Measurements from ENCODE around the gene GLA. TPM values are rescaled to one million over a fixed set of nuclear protein-coding genes. Genes with fewer than 3 reads are reported as not detected.

The GLA gene
- total RNA-seq, 1 experiment from 2014 or later, result 201 TPM

DNA sequence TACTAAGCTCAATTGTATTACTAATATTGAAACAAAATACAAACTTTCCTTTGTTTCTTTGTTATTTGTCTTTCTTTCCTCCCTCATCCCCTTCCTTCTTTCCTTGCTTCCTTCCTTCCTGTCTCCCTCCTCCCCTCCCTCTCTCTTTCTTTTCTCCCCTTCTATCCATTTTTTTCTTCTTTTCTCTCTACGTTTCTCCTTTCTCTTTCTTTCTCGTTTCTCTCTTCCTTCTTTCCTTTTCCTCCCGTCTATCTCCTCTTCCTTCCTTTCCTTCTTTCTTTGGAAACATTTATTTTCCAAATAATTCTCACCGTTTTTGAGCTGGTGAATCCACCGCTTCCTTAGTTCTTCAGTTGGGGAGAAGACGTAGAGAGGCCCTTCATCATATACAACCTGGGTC, 38.0 kb downstream of the GLA start:
- no peak for DNase-seq (ENCODE audit: low read depth, low spot score)
- in situ Hi-C loops (cut with HindIII; ENCODE audit: low pct_unique_long_range_greater_than_20kb, low sequenced_read_pairs), result no loop called here

GRCh38 chrX:101368800-101369199, 38.9 kb downstream of the GLA start:
- DNase-seq (ENCODE audit: low read depth, low spot score), result no peak
- in situ Hi-C loops (cut with HindIII; ENCODE audit: low pct_unique_long_range_greater_than_20kb, low sequenced_read_pairs), result no loop called here

GRCh38 chrX:101365301-101365795, 42.4 kb downstream of the GLA start:
- no peak for DNase-seq (ENCODE audit: low read depth, low spot score)
- in situ Hi-C loops (cut with HindIII; ENCODE audit: low pct_unique_long_range_greater_than_20kb, low sequenced_read_pairs), result no loop called here

GRCh38 chrX:101362757-101363156, 45.0 kb downstream of the GLA start:
- DNase-seq (ENCODE audit: low read depth, low spot score), result peak; percentile 22
- in situ Hi-C loops (cut with HindIII; ENCODE audit: low pct_unique_long_range_greater_than_20kb, low sequenced_read_pairs), result no loop called here

- no peak for DNase-seq (ENCODE audit: low read depth, low spot score)
- in situ Hi-C loops (cut with HindIII; ENCODE audit: low pct_unique_long_range_greater_than_20kb, low sequenced_read_pairs), result no loop called here
These were observed 45.6 kb downstream of the GLA start for GRCh38 chrX:101362116-101362515.

DNA sequence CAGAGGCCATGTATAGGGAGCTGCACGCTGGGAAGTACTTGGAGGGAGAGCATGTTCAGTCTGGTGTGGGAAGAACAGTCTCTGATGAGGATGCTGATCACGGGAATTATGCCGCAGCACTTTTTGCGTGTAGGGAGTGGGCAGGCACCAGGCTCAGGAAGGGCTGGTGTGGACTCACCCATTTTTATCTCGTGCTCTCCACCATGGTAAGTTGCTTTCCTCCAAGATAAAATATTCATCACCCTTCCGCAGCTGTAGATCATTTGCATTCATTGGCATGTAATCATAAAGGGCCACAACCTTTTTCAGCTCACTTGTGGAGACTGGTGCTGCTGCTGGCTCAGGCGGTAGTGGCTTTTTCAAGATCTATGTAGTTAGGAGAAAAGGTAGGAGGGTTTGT, 47.3 kb downstream of the GLA start:
- in situ Hi-C loops (cut with HindIII; ENCODE audit: low pct_unique_long_range_greater_than_20kb, low sequenced_read_pairs), result no loop called here
- no peak for DNase-seq (ENCODE audit: low read depth, low spot score)

GRCh38 chrX:101359966-101360365, 47.8 kb downstream of the GLA start:
- no peak for DNase-seq (ENCODE audit: low read depth, low spot score)
- in situ Hi-C loops (cut with HindIII; ENCODE audit: low pct_unique_long_range_greater_than_20kb, low sequenced_read_pairs), result no loop called here

DNA sequence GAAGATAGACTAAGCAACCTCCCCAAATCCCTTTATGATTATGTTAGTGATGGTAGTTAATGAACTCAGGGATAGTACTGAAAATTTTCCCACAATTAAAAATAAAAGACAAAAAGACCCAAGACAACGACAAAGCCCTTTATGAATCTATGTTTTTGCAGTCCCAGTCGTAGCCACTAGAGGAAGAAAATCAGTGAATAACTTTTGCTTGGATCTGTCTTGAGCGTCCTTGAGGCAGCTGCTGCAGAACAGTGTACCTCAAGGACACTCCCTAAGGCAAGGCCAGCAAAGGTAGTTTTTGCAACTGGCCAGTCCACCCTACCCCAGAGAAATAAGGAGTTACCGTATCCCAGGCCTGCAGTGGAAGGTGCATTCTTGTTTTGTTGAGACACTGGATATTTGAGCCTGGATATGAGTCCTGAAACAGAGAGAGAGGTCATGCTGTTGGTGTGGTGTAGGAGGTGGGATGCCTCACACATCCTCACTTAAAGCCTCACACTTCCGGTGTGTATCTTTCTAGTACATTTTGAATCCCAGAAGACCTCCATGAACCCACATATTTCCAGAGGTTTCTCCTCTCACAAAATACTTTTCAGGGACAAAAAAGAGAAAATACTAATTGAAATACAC, 50.4 kb downstream of the GLA start:
- in situ Hi-C loops (cut with HindIII; ENCODE audit: low pct_unique_long_range_greater_than_20kb, low sequenced_read_pairs), result no loop called here
- DNase-seq (ENCODE audit: low read depth, low spot score), result peak; percentile 60

- in situ Hi-C loops (cut with HindIII; ENCODE audit: low pct_unique_long_range_greater_than_20kb, low sequenced_read_pairs), result no loop called here
- no peak for DNase-seq (ENCODE audit: low read depth, low spot score)
These were observed 58.5 kb downstream of the GLA start for GRCh38 chrX:101349193-101349562.

GRCh38 chrX:101348452-101349192, 59.1 kb downstream of the GLA start, which contains the start of gene TIMM8A:
TSS of gene TIMM8A (minus strand) at chrX:101348742. CDS start at chrX:101348664, 78 bp downstream.
- DNase-seq (ENCODE audit: low read depth, low spot score), result peak; percentile 75
- in situ Hi-C loops (cut with HindIII; ENCODE audit: low pct_unique_long_range_greater_than_20kb, low sequenced_read_pairs), result no loop called here

GRCh38 chrX:101347859-101348451, 59.8 kb downstream of the GLA start:
- in situ Hi-C loops (cut with HindIII; ENCODE audit: low pct_unique_long_range_greater_than_20kb, low sequenced_read_pairs), result no loop called here
- DNase-seq (ENCODE audit: low read depth, low spot score), result peak; percentile 1

Other genes with a start within 250 kb of the GLA start
- gene DRP2, start 188.1 kb downstream of the GLA start, total RNA-seq (2014; rRNA removed; shearing (Covaris generic)), result 0.08 TPM in 2 replicates
- gene TAF7L, start 116.6 kb downstream of the GLA start, total RNA-seq (2014; rRNA removed; shearing (Covaris generic)), result 1.1 and 3.0 TPM in 2 replicates
- gene TIMM8A, start 59.2 kb downstream of the GLA start, total RNA-seq (2014; rRNA removed; shearing (Covaris generic)), result 5.8 and 7.0 TPM in 2 replicates
- 1.3 and 2.9 TPM in 2 replicates for gene BTK, start 21.7 kb downstream of the GLA start, total RNA-seq (2014; rRNA removed; shearing (Covaris generic))
- 2,136 and 2,368 TPM in 2 replicates for gene RPL36A, start 16.9 kb downstream of the GLA start, total RNA-seq (2014; rRNA removed; shearing (Covaris generic))
- 70.7 and 79.3 TPM in 2 replicates for gene HNRNPH2, start 297 bp upstream of the GLA start, total RNA-seq (2014; rRNA removed; shearing (Covaris generic))
- gene ARMCX4, start 77.5 kb upstream of the GLA start, total RNA-seq (2014; rRNA removed; shearing (Covaris generic)), result 0.90 and 0.93 TPM in 2 replicates
- gene ARMCX1, start 142.6 kb upstream of the GLA start, total RNA-seq (2014; rRNA removed; shearing (Covaris generic)), result 27.2 and 30.8 TPM in 2 replicates
- 46.1 and 49.6 TPM in 2 replicates for gene ARMCX6, start 210.1 kb upstream of the GLA start, total RNA-seq (2014; rRNA removed; shearing (Covaris generic))
- gene ARMCX3, start 215.2 kb upstream of the GLA start, total RNA-seq (2014; rRNA removed; shearing (Covaris generic)), result 62.2 and 64.6 TPM in 2 replicates